ENCODE measurements around the gene CNGB1.

CNGB1 gene

DNA sequence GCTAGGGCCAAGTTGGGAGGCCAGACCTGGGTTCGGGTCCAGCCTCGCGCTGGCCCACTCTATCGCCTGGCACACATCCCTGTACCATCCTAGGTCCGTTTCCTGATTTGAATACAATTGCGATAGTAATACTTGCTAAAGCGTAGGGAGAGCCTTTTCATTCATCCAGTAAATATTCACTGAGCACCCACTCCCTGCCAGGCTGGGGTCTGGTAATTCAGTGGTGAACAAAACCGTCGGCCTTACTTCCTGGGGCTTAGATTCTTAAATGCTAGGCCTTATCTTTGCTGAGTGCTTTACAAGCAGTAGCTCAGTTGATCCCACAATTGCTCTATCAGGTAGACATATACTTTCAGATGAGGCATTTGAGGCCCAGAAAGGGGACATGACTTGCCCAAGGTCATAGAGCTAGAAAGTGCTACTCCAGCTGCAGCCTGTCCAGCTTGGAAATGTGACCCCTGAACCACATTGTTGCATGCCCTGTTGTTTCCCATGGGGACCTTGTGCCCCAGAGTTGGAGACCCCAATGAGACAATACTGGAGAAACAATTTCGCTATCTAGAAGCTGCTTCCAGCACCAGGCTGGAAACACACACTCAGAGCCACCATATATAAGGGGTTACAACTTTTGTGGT is 31.0 kb upstream of the CNGB1 start:
- no peak overlapping the region for H3K4me3 ChIP-seq (ENCODE audit: low read length)
- no peaks in the 10 kb centered on the region for H3K27me3 ChIP-seq (ENCODE audit: control insufficient read depth, insufficient read depth, low read length)
- H3K9me3 ChIP-seq (ENCODE audit: control insufficient read depth, low read length) = no peaks in the 10 kb centered on the region
- no peaks in the 10 kb centered on the region for H3K36me3 ChIP-seq (ENCODE audit: control insufficient read depth, insufficient read depth, low read length)
- peaks cover 25% of the 10 kb centered on the region for H3K4me1 ChIP-seq (ENCODE audit: control insufficient read depth, insufficient read depth, low read length)
- H3K9ac ChIP-seq (ENCODE audit: low read length) = peak overlapping the region; percentile 84

DNA sequence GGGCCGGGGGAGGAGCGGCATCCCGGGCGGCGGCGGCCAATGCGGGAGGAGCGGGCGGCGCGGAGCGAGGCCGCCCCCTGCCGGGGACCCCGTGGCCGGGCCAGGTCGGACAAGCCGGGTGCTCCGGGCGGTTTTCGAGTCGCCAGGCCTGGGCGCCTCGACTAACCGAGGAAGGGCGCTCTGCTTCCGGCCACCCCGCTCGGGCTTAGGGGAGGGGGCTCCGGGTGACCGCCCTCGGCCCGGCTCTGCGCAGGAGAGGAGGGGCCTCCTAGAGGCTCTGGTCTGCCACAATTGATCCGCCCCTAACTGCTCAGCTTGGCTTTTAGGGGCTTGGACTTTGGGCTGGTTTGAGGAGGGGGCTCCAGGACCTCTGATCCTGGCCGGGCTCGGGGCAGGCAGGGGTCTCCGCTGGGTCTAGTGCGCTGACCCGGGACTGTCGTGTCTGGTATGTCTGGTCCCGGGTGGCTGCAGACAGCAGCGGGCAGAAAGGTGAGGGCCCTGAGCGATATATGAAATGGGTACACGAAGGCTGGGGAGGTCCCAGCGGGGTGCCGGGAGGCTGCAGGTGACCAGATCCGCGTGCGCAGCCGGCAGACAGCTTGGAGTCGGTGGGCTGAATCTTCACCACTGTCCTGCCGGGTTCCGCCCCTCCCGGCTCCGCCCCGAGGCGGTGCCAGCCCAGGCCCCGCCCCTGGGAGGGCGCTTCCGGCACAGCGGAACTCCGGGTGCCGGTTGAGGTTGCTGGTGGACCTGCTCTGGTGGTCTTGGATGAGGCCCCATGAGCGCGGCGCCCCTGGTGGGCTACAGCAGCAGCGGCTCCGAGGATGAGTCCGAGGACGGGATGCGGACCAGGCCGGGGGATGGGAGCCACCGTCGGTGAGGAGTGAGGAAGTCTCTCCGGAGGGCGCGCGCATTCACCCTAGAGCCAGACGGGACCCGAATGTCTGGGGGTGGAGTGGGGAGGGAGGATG is 30.1 kb upstream of the CNGB1 start, which contains the start of gene USB1:
Gene USB1, plus strand, starts transcription at position 702 of the 971 bp plus-strand sequence. Its CDS starts 77 bp downstream, at position 779.
- Histone ChIP-seq H3K9me3 (ENCODE audit: control insufficient read depth, low read length) (no peaks in the 10 kb centered on the region), H3K9ac (ENCODE audit: low read length) (peak within 1 kb of the TSS; percentile 84), H3K4me1 (ENCODE audit: control insufficient read depth, insufficient read depth, low read length) (peaks cover 25% of the 10 kb centered on the region), H3K4me3 (ENCODE audit: low read length) (peak within 1 kb of the TSS; percentile 94), H3K27me3 (ENCODE audit: control insufficient read depth, insufficient read depth, low read length) (no peaks in the 10 kb centered on the region), H3K36me3 (ENCODE audit: control insufficient read depth, insufficient read depth, low read length) (no peaks in the 10 kb centered on the region)

DNA sequence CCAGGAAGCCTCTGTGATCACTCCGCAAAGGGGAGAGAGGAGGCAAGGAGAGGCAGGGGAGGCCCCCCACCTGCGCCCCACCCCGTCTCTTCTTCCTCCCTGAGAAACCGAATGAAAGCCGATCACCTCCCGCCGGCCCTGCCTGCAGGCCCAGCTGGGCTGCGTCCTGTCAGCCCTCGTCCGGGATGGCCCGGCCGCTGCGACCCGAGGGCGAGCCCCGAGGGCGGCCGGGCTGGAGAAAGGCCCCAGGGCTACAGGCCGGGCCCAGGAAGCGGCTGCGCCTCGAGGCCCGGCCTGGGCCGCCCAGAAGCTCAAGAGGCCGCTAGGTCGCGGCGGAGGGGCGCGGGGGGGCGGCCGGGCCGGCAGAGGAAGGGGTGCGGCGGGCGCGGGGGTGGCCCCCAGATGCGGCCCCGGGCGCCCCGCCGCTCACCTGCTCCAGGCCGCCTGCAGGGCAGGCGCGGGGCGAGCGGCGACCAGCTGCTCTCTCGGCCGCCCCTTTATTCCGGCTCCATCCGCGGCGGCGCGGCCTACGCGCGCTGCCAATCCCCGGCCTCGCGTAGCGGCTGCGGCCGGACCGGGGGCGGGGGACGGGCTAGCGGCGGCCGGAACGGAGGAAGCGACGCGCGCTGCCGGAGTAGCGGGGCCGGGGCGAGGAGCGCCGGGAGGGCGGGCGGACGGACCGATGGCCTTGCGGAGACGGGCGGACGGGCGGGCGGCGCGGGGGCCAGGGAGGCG is 29.2 kb upstream of the CNGB1 start, which contains the start of gene ZNF319:
Gene ZNF319, minus strand, starts transcription at position 702 of the 735 bp plus-strand sequence. CDS start 2,407 bp downstream, outside the sequence.
- Histone ChIP-seq H3K9me3 (ENCODE audit: control insufficient read depth, low read length) (no peaks in the 10 kb centered on the region), H3K4me3 (ENCODE audit: low read length) (peak within 1 kb of the TSS; percentile 94), H3K4me1 (ENCODE audit: control insufficient read depth, insufficient read depth, low read length) (peaks cover 25% of the 10 kb centered on the region), H3K36me3 (ENCODE audit: control insufficient read depth, insufficient read depth, low read length) (no peaks in the 10 kb centered on the region), H3K27me3 (ENCODE audit: control insufficient read depth, insufficient read depth, low read length) (no peaks in the 10 kb centered on the region), H3K9ac (ENCODE audit: low read length) (peak within 1 kb of the TSS; percentile 84)

DNA sequence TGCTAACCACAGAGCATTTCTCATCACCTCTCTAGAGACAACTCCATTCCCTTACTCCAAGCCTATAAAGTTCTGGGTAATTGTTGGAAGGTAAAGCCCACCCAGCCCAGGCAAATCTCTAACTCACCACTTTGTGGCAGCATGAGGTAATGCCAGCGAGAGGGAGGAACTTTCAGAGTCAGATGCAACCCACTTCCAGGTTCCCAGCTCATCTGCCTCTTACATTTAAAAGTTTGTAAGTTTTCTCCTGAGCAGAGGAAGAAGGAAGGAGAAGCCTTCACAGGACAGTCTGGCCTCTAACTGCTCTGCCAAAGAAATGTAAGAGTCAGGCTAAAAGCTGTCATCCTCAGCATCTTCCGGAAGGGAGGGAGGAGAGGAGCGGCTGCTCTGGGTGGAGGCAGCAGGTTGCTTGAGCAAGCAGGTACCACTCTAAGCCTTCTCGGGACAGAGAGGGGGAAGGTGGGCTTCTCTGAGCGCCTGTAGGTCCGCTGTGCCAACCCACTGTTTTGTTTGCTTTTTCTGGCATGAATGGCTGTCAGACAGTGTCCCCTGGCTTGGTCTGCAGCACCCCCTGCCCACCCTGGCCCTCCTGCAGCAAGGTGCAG is 28.5 kb upstream of the CNGB1 start:
- H3K9ac ChIP-seq (ENCODE audit: low read length) = peak overlapping the region; percentile 75
- H3K9me3 ChIP-seq (ENCODE audit: control insufficient read depth, low read length) = no peaks in the 10 kb centered on the region
- H3K4me1 ChIP-seq (ENCODE audit: control insufficient read depth, insufficient read depth, low read length) = peaks cover 25% of the 10 kb centered on the region
- H3K27me3 ChIP-seq (ENCODE audit: control insufficient read depth, insufficient read depth, low read length) = no peaks in the 10 kb centered on the region
- no peaks in the 10 kb centered on the region for H3K36me3 ChIP-seq (ENCODE audit: control insufficient read depth, insufficient read depth, low read length)
- no peak overlapping the region for H3K4me3 ChIP-seq (ENCODE audit: low read length)

DNA sequence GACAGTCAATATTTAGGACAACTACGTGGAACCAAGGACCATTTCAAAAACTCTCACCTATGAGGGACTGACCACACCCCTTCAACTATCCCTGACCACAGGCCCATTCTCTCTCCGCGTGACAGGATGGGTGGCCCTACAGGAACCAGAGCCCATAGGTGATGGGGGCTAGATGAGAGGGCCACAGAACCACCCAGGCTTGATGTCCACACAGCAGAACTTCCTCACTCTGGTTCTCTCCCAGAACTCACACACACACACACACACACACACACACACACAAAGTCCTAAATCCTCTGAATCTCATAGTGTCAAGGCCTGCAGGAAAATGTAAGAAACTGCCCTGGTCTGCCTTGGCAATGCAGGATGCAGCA is 28.1 kb upstream of the CNGB1 start:
- Histone ChIP-seq H3K4me3 (ENCODE audit: low read length) (no peak overlapping the region), H3K9me3 (ENCODE audit: control insufficient read depth, low read length) (no peaks in the 10 kb centered on the region), H3K36me3 (ENCODE audit: control insufficient read depth, insufficient read depth, low read length) (no peaks in the 10 kb centered on the region), H3K4me1 (ENCODE audit: control insufficient read depth, insufficient read depth, low read length) (peaks cover 25% of the 10 kb centered on the region), H3K9ac (ENCODE audit: low read length) (no peak overlapping the region), H3K27me3 (ENCODE audit: control insufficient read depth, insufficient read depth, low read length) (no peaks in the 10 kb centered on the region)

DNA sequence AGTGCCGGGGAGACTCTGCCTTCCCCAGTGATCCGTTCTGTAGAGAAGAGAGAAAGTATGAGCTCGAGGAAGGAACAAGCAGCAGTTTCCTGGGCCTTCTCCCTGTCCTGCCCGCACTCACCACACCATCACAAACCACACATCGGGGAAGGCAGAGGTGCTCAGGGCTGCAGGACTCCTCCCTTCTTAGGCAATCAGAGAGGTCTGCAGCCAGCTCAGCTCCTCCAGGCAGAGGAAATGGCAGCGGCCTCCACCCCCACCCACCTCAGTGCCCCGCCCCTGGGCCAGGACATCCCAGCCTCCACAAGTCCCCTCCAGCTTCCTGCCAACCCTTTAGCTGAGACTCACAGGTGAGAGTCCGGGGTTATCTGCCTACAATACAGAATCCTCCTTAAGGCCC is 27.6 kb upstream of the CNGB1 start:
- H3K9ac ChIP-seq (ENCODE audit: low read length) = no peak overlapping the region

GRCh38 chr16:57997528-57998265 is 26.8 kb upstream of the CNGB1 start:
- no peak overlapping the region for H3K9ac ChIP-seq (ENCODE audit: low read length)
- H3K9me3 ChIP-seq (ENCODE audit: control insufficient read depth, low read length) = no peaks in the 10 kb centered on the region
- no peaks in the 10 kb centered on the region for H3K27me3 ChIP-seq (ENCODE audit: control insufficient read depth, insufficient read depth, low read length)
- H3K4me1 ChIP-seq (ENCODE audit: control insufficient read depth, insufficient read depth, low read length) = peaks cover 25% of the 10 kb centered on the region
- H3K36me3 ChIP-seq (ENCODE audit: control insufficient read depth, insufficient read depth, low read length) = no peaks in the 10 kb centered on the region
- no peak overlapping the region for H3K4me3 ChIP-seq (ENCODE audit: low read length)

More for the DNA sequence above, 27.6 kb upstream of the CNGB1 start:
- Histone ChIP-seq H3K4me3 (ENCODE audit: low read length) (no peak overlapping the region), H3K9me3 (ENCODE audit: control insufficient read depth, low read length) (no peaks in the 10 kb centered on the region), H3K4me1 (ENCODE audit: control insufficient read depth, insufficient read depth, low read length) (peaks cover 25% of the 10 kb centered on the region), H3K36me3 (ENCODE audit: control insufficient read depth, insufficient read depth, low read length) (no peaks in the 10 kb centered on the region), H3K27me3 (ENCODE audit: control insufficient read depth, insufficient read depth, low read length) (no peaks in the 10 kb centered on the region)

GRCh38 chr16:57997176-57997527 is 26.2 kb upstream of the CNGB1 start:
- H3K9ac ChIP-seq (ENCODE audit: low read length) = no peak overlapping the region
- H3K36me3 ChIP-seq (ENCODE audit: control insufficient read depth, insufficient read depth, low read length) = no peaks in the 10 kb centered on the region
- no peaks in the 10 kb centered on the region for H3K27me3 ChIP-seq (ENCODE audit: control insufficient read depth, insufficient read depth, low read length)
- no peaks in the 10 kb centered on the region for H3K9me3 ChIP-seq (ENCODE audit: control insufficient read depth, low read length)
- no peak overlapping the region for H3K4me3 ChIP-seq (ENCODE audit: low read length)
- H3K4me1 ChIP-seq (ENCODE audit: control insufficient read depth, insufficient read depth, low read length) = peaks cover 25% of the 10 kb centered on the region

- Histone ChIP-seq H3K4me1 (ENCODE audit: control insufficient read depth, insufficient read depth, low read length) (peaks cover 19% of the 10 kb centered on the region), H3K36me3 (ENCODE audit: control insufficient read depth, insufficient read depth, low read length) (no peaks in the 10 kb centered on the region)
Measured at GRCh38 chr16:57996406-57997175, 25.7 kb upstream of the CNGB1 start.

DNA sequence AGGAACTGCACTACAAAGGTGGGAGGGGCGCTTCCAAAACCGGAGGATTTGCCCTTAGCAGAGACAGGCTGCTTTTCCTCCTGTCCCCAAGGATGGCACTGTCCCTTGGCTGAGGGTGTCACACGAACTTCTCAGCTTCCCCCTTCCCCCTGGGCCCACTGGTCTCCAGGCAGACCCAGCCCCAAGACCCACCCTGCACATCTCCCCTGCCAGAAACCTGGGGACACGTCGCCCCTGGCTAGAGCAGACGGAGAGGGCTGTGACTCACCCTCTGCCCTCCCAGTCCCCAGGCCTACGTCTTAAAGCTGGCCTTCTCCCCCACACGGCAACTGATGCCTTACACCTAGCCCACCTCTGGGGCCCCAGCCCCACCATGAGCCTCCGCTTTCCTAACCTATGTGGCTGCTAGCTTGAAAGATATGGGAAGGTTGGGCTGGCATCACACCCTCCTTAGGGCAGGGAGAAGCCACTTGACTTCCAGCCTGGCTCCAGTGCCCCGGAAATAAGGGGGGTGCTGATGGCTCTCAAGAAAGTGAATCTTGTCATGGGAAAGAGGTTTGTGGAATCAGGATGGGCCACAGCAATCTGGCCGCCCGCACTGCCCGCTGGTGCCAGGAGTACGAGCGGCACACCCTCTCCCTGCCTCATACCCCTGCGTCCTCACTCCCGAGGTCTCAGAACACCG is 24.9 kb upstream of the CNGB1 start:
- H3K4me3 ChIP-seq (ENCODE audit: low read length) = no peak overlapping the region
- H3K9me3 ChIP-seq (ENCODE audit: control insufficient read depth, low read length) = no peaks in the 10 kb centered on the region
- H3K4me1 ChIP-seq (ENCODE audit: control insufficient read depth, insufficient read depth, low read length) = peaks cover 19% of the 10 kb centered on the region
- no peak overlapping the region for H3K9ac ChIP-seq (ENCODE audit: low read length)
- no peaks in the 10 kb centered on the region for H3K27me3 ChIP-seq (ENCODE audit: control insufficient read depth, insufficient read depth, low read length)
- H3K36me3 ChIP-seq (ENCODE audit: control insufficient read depth, insufficient read depth, low read length) = no peaks in the 10 kb centered on the region

More at GRCh38 chr16:57996406-57997175, 25.7 kb upstream of the CNGB1 start:
- Histone ChIP-seq H3K4me3 (ENCODE audit: low read length) (no peak overlapping the region), H3K9ac (ENCODE audit: low read length) (no peak overlapping the region), H3K27me3 (ENCODE audit: control insufficient read depth, insufficient read depth, low read length) (no peaks in the 10 kb centered on the region), H3K9me3 (ENCODE audit: control insufficient read depth, low read length) (no peaks in the 10 kb centered on the region)

All from mucosa of stomach (tissue), 1 donor.